Measurements from ENCODE around the gene PRAME.

PRAME gene

DNA sequence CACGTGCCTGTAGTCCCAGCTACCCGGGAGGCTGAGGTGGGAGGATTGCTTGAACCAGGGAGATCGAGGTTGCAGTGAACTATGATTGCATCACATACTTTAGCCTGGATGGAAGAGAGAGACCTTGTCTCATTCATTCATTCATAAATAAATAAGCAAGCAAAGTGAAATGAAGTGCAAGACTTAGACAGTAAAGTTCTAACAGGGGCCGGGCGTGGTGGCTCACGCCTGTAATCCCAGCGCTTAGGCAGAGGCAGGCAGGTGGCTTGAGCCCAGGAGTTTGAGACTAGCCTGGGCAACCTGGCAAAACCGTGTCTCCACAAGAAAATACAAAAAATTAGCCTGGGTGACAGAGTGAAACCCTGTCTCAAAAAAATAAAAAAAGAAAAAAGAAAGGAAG, 37.4 kb downstream of the PRAME start:
- Histone ChIP-seq H3K4me1 (no peaks in the 10 kb centered on the region), H3K36me3 (no peaks in the 10 kb centered on the region), H3K27me3 (peaks cover 20% of the 10 kb centered on the region), H3K4me3 (ENCODE audit: low read depth, low read length) (no peak overlapping the region), H3K9me3 (no peaks in the 10 kb centered on the region)
- no peak for DNase-seq
- TF ChIP-seq, protein P1, sequence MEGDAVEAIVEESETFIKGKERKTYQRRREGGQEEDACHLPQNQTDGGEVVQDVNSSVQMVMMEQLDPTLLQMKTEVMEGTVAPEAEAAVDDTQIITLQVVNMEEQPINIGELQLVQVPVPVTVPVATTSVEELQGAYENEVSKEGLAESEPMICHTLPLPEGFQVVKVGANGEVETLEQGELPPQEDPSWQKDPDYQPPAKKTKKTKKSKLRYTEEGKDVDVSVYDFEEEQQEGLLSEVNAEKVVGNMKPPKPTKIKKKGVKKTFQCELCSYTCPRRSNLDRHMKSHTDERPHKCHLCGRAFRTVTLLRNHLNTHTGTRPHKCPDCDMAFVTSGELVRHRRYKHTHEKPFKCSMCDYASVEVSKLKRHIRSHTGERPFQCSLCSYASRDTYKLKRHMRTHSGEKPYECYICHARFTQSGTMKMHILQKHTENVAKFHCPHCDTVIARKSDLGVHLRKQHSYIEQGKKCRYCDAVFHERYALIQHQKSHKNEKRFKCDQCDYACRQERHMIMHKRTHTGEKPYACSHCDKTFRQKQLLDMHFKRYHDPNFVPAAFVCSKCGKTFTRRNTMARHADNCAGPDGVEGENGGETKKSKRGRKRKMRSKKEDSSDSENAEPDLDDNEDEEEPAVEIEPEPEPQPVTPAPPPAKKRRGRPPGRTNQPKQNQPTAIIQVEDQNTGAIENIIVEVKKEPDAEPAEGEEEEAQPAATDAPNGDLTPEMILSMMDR (IDR thresholded peaks at IDR 0.05; ENCODE audit: low read depth, low read length): no peak

DNA sequence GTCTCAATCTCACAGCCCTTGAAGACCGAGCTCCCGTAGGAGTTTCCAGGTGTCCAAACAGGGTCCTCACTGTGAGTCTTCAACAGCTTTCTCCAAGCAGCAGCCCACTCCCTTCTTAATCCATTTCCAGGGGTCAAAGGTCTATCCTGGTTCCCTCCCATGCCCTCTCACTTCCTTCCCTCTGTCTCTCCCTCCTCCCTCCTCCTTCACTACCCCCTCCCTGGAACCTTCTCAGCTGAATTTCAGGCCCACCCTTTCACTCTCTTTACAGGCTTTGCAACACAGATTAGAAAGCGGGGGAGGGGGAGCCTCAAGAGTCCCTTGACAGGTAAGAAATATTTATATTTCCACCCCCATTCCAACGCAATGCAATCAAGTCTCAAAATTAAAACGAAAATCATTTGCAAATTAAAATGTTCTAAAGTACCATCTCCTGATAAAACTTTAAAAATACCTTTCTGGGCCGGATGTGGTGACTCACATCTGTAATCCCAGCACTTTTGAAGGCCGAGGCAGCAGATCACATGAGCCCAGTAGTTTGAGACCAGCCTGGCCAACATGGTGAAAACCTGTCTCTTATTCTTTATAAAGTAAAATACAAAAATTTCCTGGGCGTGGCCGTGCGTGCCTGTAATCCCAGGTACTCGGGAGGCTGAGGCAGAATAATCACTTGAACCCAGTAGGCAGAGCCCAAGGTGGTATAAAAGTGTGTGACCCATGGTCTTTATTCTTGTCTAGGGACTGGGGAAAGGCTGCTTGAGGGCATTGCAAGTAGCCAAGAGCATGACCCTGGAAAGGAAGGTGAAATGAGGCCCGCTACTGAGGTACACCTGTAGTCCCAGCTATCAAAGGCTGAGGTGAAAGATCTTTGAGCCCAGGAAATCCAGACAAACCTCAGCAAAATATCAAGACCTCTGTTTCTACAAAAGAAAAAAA, 38.1 kb downstream of the PRAME start:
- no peak for DNase-seq
- Histone ChIP-seq H3K27me3 (peaks cover 20% of the 10 kb centered on the region), H3K4me1 (no peaks in the 10 kb centered on the region), H3K36me3 (no peaks in the 10 kb centered on the region), H3K4me3 (ENCODE audit: low read depth, low read length) (no peak overlapping the region), H3K9me3 (no peaks in the 10 kb centered on the region)
- TF ChIP-seq, protein P1 (IDR thresholded peaks at IDR 0.05; ENCODE audit: low read depth, low read length): no peak

DNA sequence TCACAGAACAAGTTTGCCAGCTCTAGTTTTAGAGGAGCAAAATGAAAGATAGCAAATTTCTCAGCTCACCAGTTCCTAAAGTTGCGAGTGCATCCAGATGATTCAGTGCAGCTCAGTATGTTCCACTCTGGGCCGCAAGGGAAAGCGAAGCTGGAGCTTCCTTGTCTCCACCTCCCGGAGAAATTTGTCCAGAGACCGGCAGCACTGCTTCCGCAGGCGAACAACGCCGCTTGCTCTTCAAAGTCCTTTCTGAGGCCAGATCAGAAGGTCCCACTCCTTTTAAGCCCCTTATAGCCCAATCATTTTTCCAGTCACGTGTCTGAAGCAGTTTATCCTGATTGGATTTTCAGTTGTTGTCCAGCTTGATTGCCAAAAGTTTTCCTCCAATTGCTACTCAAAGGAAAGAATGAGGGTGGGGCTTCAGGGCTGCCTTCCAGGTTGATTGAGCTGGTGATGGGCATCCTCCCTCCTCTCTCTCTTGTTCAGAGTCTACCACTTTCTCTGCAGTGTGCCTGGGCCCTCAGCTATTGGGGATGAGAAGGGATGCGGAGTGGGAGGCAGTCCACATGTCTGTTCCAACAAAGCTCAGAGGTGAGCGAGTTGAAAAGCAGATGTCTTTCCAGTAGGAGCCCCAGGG, 38.9 kb downstream of the PRAME start, which contains the start of gene ZNF280A:
TSS of gene ZNF280A (minus strand) at position 251 of the 637 bp plus-strand sequence. CDS start 4,640 bp downstream, outside the sequence.
- no peak within 1 kb of the TSS for H3K4me3 ChIP-seq (ENCODE audit: low read depth, low read length)
- H3K4me1 ChIP-seq: no peaks in the 10 kb centered on the region
- no peaks in the 10 kb centered on the region for H3K9me3 ChIP-seq
- DNase-seq: no peak
- peaks cover 17% of the 10 kb centered on the region for H3K27me3 ChIP-seq
- TF ChIP-seq, protein P1 (IDR thresholded peaks at IDR 0.05; ENCODE audit: low read depth, low read length): no peak
- no peaks in the 10 kb centered on the region for H3K36me3 ChIP-seq

- Histone ChIP-seq H3K4me3 (ENCODE audit: low read depth, low read length) (no peak overlapping the region), H3K4me1 (no peaks in the 10 kb centered on the region), H3K36me3 (no peaks in the 10 kb centered on the region), H3K9me3 (no peaks in the 10 kb centered on the region), H3K27me3 (peaks cover 15% of the 10 kb centered on the region)
- TF ChIP-seq, protein P1 (IDR thresholded peaks at IDR 0.05; ENCODE audit: low read depth, low read length): no peak
- no peak for DNase-seq
Measured at GRCh38 chr22:22519591-22519990, 39.5 kb downstream of the PRAME start.

GRCh38 chr22:22516992-22517391, 42.1 kb downstream of the PRAME start:
- Histone ChIP-seq H3K27me3 (peaks cover 23% of the 10 kb centered on the region), H3K36me3 (no peaks in the 10 kb centered on the region), H3K9me3 (no peaks in the 10 kb centered on the region), H3K4me3 (ENCODE audit: low read depth, low read length) (no peak overlapping the region), H3K4me1 (no peaks in the 10 kb centered on the region)
- TF ChIP-seq, protein P1 (IDR thresholded peaks at IDR 0.05; ENCODE audit: low read depth, low read length): no peak
- DNase-seq: no peak
